Type B pancreatic cell (in vitro differentiated cells): ENCODE results near the gene SIMC1. TPM values are rescaled to one million over a fixed set of nuclear protein-coding genes. Genes with fewer than 3 reads are reported as not detected.
"Not testable (repeated sequence)": the region's sequence is repeated elsewhere in the genome, so short reads cannot be mapped to it uniquely, and the experiment has no call there.

Experiments
- DNase-seq: peaks from one replicate; pipeline ENCODE4 v3.0.0; 2021; ENCODE audit warnings: mixed read lengths; ENCODE audit not compliant: unreplicated experiment; ENCODE audit errors: extremely low spot score
- H3K27ac Mint-ChIP-seq: 2 replicates; pipeline ENCODE4 v1.8.0; 2021; ENCODE audit warnings: mild to moderate bottlenecking, mixed read lengths
- H3K27me3 Mint-ChIP-seq: 2 replicates; pipeline ENCODE4 v1.8.0; 2021; ENCODE audit warnings: mixed read lengths
- H3K36me3 Mint-ChIP-seq: 2 replicates; pipeline ENCODE4 v1.8.0; 2021; ENCODE audit warnings: mixed read lengths
- H3K4me1 Mint-ChIP-seq: one replicate; pipeline ENCODE4 v1.8.0; 2021; ENCODE audit warnings: mixed read lengths; ENCODE audit not compliant: unreplicated experiment
- H3K4me3 Mint-ChIP-seq: 2 replicates; pipeline ENCODE4 v1.8.0; 2021; ENCODE audit warnings: mild to moderate bottlenecking, mixed read lengths
- H3K9me3 Mint-ChIP-seq: 2 replicates; pipeline ENCODE4 v1.8.0; 2021; ENCODE audit warnings: mixed read lengths
- CTCF ChIP-seq: fragments of 200-600 bp; sonication (generic); conservative IDR thresholded peaks from 2 replicates; pipeline ENCODE4 v1.5.0; 2021; ENCODE audit warnings: antibody characterized with exemption, mild to moderate bottlenecking
- long read RNA-seq: library from polyadenylated mRNA; unstranded; transcript quantifications from one replicate; pipeline ENCODE4 v2.0.0, GENCODE V29; 2020
- total RNA-seq: library from RNA; stranded (reverse); gene quantifications from 2 replicates; pipeline ENCODE4 v1.2.1, GENCODE V29; 2021; ENCODE audit warnings: low replicate concordance

Gene SIMC1
- total RNA-seq, result 15.2 and 34.0 TPM in 2 replicates
- long read RNA-seq, partial matches to known transcripts, result 5 of 10 reads
- long read RNA-seq, other reads (novel, unspliced or antisense), result 5 of 10 reads

GRCh38 chr5:176237971-176238644 lies at the start of gene SIMC1:
SIMC1 (plus strand) TSS chr5:176238424; CDS start chr5:176238509, 85 bp downstream.
- DNase-seq, result peak; percentile 72
- H3K4me1 Mint-ChIP-seq, H3K27me3 Mint-ChIP-seq, H3K27ac Mint-ChIP-seq, H3K9me3 Mint-ChIP-seq, H3K36me3 Mint-ChIP-seq: not testable (repeated sequence)
- peak within 1 kb of the TSS; percentile 57 for H3K4me3 Mint-ChIP-seq

- H3K27me3 Mint-ChIP-seq, result peaks cover 10% of the 10 kb centered on the region
These were observed 49.6 kb upstream of the SIMC1 start for GRCh38 chr5:176188506-176189193.

GRCh38 chr5:176189857-176190256 lies 48.4 kb upstream of the SIMC1 start:
- Mint-ChIP-seq H3K27ac (no peak overlapping the region), H3K4me3 (no peak overlapping the region), H3K4me1 (no peaks in the 10 kb centered on the region), H3K36me3 (no peaks in the 10 kb centered on the region), H3K9me3 (no peaks in the 10 kb centered on the region), H3K27me3 (peaks cover 13% of the 10 kb centered on the region)
- DNase-seq, result peak; percentile 25
- no peak for TF ChIP-seq CTCF

More at GRCh38 chr5:176188506-176189193, 49.6 kb upstream of the SIMC1 start:
- Mint-ChIP-seq H3K27ac (no peak overlapping the region), H3K4me1 (no peaks in the 10 kb centered on the region), H3K36me3 (no peaks in the 10 kb centered on the region), H3K4me3 (no peak overlapping the region), H3K9me3 (no peaks in the 10 kb centered on the region)
- DNase-seq, result peak; percentile 44
- TF ChIP-seq CTCF, result no peak

GRCh38 chr5:176190886-176191755 lies 47.1 kb upstream of the SIMC1 start:
- TF ChIP-seq CTCF, result no peak
- Mint-ChIP-seq H3K4me1 (no peaks in the 10 kb centered on the region), H3K36me3 (no peaks in the 10 kb centered on the region), H3K9me3 (no peaks in the 10 kb centered on the region), H3K27me3 (peaks cover 20% of the 10 kb centered on the region), H3K4me3 (no peak overlapping the region), H3K27ac (no peak overlapping the region)
- DNase-seq, result peak; percentile 58

GRCh38 chr5:176192094-176192721 lies 46.0 kb upstream of the SIMC1 start:
- no peak for TF ChIP-seq CTCF
- H3K4me3 Mint-ChIP-seq, result no peak overlapping the region
- DNase-seq, result no peak
- peaks cover 24% of the 10 kb centered on the region for H3K27me3 Mint-ChIP-seq
- H3K4me1 Mint-ChIP-seq, result no peaks in the 10 kb centered on the region
- H3K36me3 Mint-ChIP-seq, result no peaks in the 10 kb centered on the region
- H3K27ac Mint-ChIP-seq, result no peak overlapping the region
- no peaks in the 10 kb centered on the region for H3K9me3 Mint-ChIP-seq

- H3K27me3 Mint-ChIP-seq, result peaks cover 29% of the 10 kb centered on the region
- not testable (repeated sequence) for H3K9me3 Mint-ChIP-seq, H3K4me1 Mint-ChIP-seq
These were observed 45.5 kb upstream of the SIMC1 start for GRCh38 chr5:176192722-176193117.

GRCh38 chr5:176193636-176194035 lies 44.6 kb upstream of the SIMC1 start:
- H3K4me1 Mint-ChIP-seq, DNase-seq, H3K9me3 Mint-ChIP-seq, H3K27ac Mint-ChIP-seq, H3K36me3 Mint-ChIP-seq, H3K4me3 Mint-ChIP-seq: not testable (repeated sequence)
- peaks cover 34% of the 10 kb centered on the region for H3K27me3 Mint-ChIP-seq

More at GRCh38 chr5:176192722-176193117, 45.5 kb upstream of the SIMC1 start:
- H3K36me3 Mint-ChIP-seq, DNase-seq, H3K4me3 Mint-ChIP-seq, H3K27ac Mint-ChIP-seq: not testable (repeated sequence)

- H3K36me3 Mint-ChIP-seq, H3K9me3 Mint-ChIP-seq, H3K27ac Mint-ChIP-seq, H3K4me1 Mint-ChIP-seq, DNase-seq, H3K4me3 Mint-ChIP-seq: not testable (repeated sequence)
- H3K27me3 Mint-ChIP-seq, result peaks cover 40% of the 10 kb centered on the region
These were observed 43.8 kb upstream of the SIMC1 start for GRCh38 chr5:176194238-176195083.
